Measurements from ENCODE around the gene C1orf21. TPM values are rescaled to one million over a fixed set of nuclear protein-coding genes. Genes with fewer than 3 reads are reported as not detected.

Gene C1orf21
- total RNA-seq, 1 experiment from 2014 or later, result 0.15 TPM

DNA sequence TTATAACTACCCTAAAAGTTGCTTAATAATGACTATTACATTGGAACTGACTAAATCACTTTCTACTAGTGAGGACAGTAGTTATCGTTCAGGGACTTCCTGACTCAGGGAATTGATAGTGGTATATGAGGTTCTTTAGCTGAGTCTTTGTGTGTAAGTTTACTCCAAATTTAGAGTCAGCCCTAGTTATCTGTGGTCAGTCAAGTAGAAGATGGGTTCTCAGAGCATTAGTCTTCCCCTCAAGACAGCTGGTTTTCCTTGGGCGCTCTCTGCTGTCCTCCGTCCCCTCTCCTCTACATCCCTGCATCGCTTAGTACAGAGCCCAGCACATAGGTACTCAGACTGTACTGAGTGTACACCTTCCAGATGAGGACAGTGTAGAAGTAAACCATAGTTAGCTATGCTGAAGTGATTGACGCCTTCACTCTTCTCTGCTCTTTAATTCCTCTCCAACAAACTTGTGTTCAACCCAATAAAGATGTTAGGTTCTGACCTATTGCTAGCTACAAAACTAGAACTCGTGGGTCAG lies 116.5 kb downstream of the C1orf21 start:
- H3K4me3 ChIP-seq (ENCODE audit: low read depth in 2 of 2, low read length in 2 of 2), result no peak overlapping the region
- no peak for TF ChIP-seq TCF7L2 (IDR thresholded peaks at IDR 0.05; ENCODE audit: low read depth, low read length)
- TF ChIP-seq, protein P1, sequence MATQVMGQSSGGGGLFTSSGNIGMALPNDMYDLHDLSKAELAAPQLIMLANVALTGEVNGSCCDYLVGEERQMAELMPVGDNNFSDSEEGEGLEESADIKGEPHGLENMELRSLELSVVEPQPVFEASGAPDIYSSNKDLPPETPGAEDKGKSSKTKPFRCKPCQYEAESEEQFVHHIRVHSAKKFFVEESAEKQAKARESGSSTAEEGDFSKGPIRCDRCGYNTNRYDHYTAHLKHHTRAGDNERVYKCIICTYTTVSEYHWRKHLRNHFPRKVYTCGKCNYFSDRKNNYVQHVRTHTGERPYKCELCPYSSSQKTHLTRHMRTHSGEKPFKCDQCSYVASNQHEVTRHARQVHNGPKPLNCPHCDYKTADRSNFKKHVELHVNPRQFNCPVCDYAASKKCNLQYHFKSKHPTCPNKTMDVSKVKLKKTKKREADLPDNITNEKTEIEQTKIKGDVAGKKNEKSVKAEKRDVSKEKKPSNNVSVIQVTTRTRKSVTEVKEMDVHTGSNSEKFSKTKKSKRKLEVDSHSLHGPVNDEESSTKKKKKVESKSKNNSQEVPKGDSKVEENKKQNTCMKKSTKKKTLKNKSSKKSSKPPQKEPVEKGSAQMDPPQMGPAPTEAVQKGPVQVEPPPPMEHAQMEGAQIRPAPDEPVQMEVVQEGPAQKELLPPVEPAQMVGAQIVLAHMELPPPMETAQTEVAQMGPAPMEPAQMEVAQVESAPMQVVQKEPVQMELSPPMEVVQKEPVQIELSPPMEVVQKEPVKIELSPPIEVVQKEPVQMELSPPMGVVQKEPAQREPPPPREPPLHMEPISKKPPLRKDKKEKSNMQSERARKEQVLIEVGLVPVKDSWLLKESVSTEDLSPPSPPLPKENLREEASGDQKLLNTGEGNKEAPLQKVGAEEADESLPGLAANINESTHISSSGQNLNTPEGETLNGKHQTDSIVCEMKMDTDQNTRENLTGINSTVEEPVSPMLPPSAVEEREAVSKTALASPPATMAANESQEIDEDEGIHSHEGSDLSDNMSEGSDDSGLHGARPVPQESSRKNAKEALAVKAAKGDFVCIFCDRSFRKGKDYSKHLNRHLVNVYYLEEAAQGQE (IDR thresholded peaks at IDR 0.05; ENCODE audit: insufficient read depth in 1 of 2, low read depth in 2 of 2, low read length in 1 of 2), result no peak
- TF ChIP-seq, protein P2, sequence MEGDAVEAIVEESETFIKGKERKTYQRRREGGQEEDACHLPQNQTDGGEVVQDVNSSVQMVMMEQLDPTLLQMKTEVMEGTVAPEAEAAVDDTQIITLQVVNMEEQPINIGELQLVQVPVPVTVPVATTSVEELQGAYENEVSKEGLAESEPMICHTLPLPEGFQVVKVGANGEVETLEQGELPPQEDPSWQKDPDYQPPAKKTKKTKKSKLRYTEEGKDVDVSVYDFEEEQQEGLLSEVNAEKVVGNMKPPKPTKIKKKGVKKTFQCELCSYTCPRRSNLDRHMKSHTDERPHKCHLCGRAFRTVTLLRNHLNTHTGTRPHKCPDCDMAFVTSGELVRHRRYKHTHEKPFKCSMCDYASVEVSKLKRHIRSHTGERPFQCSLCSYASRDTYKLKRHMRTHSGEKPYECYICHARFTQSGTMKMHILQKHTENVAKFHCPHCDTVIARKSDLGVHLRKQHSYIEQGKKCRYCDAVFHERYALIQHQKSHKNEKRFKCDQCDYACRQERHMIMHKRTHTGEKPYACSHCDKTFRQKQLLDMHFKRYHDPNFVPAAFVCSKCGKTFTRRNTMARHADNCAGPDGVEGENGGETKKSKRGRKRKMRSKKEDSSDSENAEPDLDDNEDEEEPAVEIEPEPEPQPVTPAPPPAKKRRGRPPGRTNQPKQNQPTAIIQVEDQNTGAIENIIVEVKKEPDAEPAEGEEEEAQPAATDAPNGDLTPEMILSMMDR (IDR thresholded peaks at IDR 0.05), result no peak
- TF ChIP-seq SIN3A (IDR thresholded peaks at IDR 0.05; ENCODE audit: borderline replicate concordance, insufficient read depth, low read depth, low read length), result no peak
- TF ChIP-seq POLR2AphosphoS5 (IDR thresholded peaks at IDR 0.05; ENCODE audit: low read depth, low read length), result no peak
- no peaks in the 10 kb centered on the region for H3K4me1 ChIP-seq (ENCODE audit: control insufficient read depth, insufficient read depth, low read length)
- no peaks in the 10 kb centered on the region for H3K27me3 ChIP-seq (ENCODE audit: control insufficient read depth, insufficient read depth, low read length)
- in situ Hi-C loops (cut with HindIII; ENCODE audit: low pct_unique_long_range_greater_than_20kb, low sequenced_read_pairs), result no loop called here
- no peak overlapping the region for H3K27ac ChIP-seq (ENCODE audit: low read length)
- H3K9me3 ChIP-seq (ENCODE audit: control insufficient read depth, insufficient read depth, low read depth, low read length), result no peaks in the 10 kb centered on the region
- ChIA-PET CTCF (no interaction called here), POLR2A (interaction anchor here (0.6 kb wide), 1 partner anchor 458 kb away, joined by 3 read pairs; no protein-coding TSS in a partner anchor)
- DNase-seq (ENCODE audit: low read depth, low spot score) (no peak), ATAC-seq (no peak)
- intact Hi-C loops (cut with micrococcal nuclease; ENCODE audit: unreplicated experiment), result no loop called here
- BruUV-seq (replicated peaks), result no TSS peak
- H3K36me3 ChIP-seq (ENCODE audit: control insufficient read depth, insufficient read depth, low read length), result no peaks in the 10 kb centered on the region

DNA sequence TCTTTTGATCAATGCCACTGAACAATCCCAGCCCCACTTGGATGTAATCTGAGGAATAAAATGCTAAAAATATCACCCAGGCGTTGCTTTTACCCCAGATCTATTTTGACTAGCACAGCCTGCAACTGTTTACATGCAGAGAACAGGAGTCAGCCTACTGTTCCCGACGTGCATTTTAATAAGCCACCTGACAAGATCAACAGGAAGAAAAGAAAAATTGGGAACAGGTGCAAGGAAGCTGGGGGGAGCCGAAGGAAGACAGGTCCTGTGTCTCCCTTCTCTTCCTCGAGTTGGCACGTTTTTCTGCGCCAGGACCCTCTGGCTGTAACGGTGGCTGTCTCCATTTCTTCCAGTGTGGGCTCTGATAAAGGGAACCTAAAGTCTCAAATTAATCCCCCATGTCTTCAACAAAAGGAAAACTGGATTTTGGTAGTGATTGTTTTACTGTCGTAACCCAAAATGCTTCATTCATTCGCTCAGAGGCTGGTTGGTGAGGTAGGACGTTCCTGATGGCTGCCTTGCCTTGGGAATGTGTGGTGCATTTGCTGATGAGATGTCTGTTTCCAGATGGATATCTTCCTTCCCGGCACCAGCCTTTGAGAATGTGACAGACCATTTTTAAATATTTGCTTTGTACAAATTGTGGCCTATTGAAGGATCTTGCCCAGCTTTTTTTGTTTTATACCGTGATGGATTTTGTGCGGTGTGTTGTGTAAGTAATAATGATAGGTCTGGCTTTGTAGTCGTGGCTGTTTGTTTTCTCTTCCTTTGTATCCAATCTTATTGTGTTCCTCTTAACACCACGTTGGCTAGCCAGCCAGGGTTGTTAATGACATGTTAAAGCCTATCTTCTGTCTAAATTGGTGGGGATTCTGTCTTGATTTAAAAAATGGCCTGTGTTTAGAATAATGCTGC lies 117.5 kb downstream of the C1orf21 start:
- in situ Hi-C loops (cut with HindIII; ENCODE audit: low pct_unique_long_range_greater_than_20kb, low sequenced_read_pairs) (no loop called here), intact Hi-C loops (cut with micrococcal nuclease; ENCODE audit: unreplicated experiment) (no loop called here)
- no peaks in the 10 kb centered on the region for H3K9me3 ChIP-seq (ENCODE audit: control insufficient read depth, insufficient read depth, low read depth, low read length)
- BruUV-seq (replicated peaks), result no TSS peak
- CTCF ChIA-PET, result no interaction called here
- no peak for DNase-seq (ENCODE audit: low read depth, low spot score)
- no peak for TF ChIP-seq POLR2AphosphoS5 (IDR thresholded peaks at IDR 0.05; ENCODE audit: low read depth, low read length)
- no peak for TF ChIP-seq TCF7L2 (IDR thresholded peaks at IDR 0.05; ENCODE audit: low read depth, low read length)
- TF ChIP-seq SIN3A (IDR thresholded peaks at IDR 0.05; ENCODE audit: borderline replicate concordance, insufficient read depth, low read depth, low read length), result no peak
- TF ChIP-seq, protein P1 (IDR thresholded peaks at IDR 0.05; ENCODE audit: insufficient read depth in 1 of 2, low read depth in 2 of 2, low read length in 1 of 2), result no peak
- H3K4me1 ChIP-seq (ENCODE audit: control insufficient read depth, insufficient read depth, low read length), result no peaks in the 10 kb centered on the region
- H3K36me3 ChIP-seq (ENCODE audit: control insufficient read depth, insufficient read depth, low read length), result no peaks in the 10 kb centered on the region
- no peak overlapping the region for H3K4me3 ChIP-seq (ENCODE audit: low read depth in 2 of 2, low read length in 2 of 2)
- no peak for ATAC-seq
- POLR2A ChIA-PET, result no interaction called here
- no peak overlapping the region for H3K27ac ChIP-seq (ENCODE audit: low read length)
- no peaks in the 10 kb centered on the region for H3K27me3 ChIP-seq (ENCODE audit: control insufficient read depth, insufficient read depth, low read length)

Measured in Panc1 (cell line).